ENCODE data around the gene IL18BP.

DNA sequence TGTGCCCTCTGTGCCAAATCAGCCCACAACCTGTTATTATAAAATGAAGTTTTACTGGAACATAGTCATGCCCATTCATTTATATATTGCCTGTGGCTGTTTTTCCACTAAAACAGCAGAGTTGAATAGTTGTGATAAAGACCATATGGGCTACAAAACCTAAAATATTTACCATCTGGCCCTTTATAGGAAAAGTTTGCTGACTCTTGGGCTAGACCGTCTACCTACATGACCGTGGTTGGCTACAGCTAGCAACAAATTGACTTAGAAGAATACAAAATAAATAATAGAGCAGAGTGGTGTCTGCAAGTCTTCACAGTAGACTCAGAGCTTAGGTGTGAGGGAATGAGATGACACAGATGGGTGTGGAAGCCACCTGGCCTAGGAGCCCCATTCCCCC lies 11.2 kb upstream of the IL18BP start:
- TF ChIP-seq, protein P1, sequence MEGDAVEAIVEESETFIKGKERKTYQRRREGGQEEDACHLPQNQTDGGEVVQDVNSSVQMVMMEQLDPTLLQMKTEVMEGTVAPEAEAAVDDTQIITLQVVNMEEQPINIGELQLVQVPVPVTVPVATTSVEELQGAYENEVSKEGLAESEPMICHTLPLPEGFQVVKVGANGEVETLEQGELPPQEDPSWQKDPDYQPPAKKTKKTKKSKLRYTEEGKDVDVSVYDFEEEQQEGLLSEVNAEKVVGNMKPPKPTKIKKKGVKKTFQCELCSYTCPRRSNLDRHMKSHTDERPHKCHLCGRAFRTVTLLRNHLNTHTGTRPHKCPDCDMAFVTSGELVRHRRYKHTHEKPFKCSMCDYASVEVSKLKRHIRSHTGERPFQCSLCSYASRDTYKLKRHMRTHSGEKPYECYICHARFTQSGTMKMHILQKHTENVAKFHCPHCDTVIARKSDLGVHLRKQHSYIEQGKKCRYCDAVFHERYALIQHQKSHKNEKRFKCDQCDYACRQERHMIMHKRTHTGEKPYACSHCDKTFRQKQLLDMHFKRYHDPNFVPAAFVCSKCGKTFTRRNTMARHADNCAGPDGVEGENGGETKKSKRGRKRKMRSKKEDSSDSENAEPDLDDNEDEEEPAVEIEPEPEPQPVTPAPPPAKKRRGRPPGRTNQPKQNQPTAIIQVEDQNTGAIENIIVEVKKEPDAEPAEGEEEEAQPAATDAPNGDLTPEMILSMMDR (IDR thresholded peaks at IDR 0.05), result no peak
- no peak for TF ChIP-seq POLR2A (IDR thresholded peaks at IDR 0.05)
